CD4-positive, alpha-beta T cell treated with Interferon gamma for 1 hour (primary cell): ENCODE measurements around the gene CCDC28B.

Experiments used
- DNase-seq: peaks from one replicate; pipeline ENCODE4 v3.0.0-alpha.2; 2020

The CCDC28B gene

GRCh38 chr1:32195531-32195930 is 4.9 kb upstream of the CCDC28B start:
- DNase-seq, result no peak

GRCh38 chr1:32195972-32196823 is 4.2 kb upstream of the CCDC28B start:
- DNase-seq, result no peak

- no peak for DNase-seq
Measured at GRCh38 chr1:32197074-32197473, 3.3 kb upstream of the CCDC28B start.

- DNase-seq, result no peak
Measured at GRCh38 chr1:32197837-32198236, 2.6 kb upstream of the CCDC28B start.

GRCh38 chr1:32198237-32199042 is 2.0 kb upstream of the CCDC28B start:
- no peak for DNase-seq

- no peak for DNase-seq
Measured at GRCh38 chr1:32199043-32199716, 1.2 kb upstream of the CCDC28B start.

GRCh38 chr1:32199717-32200072 is 700 bp upstream of the CCDC28B start:
- no peak for DNase-seq

- peak; percentile 77 for DNase-seq
Measured at GRCh38 chr1:32201011-32201855, 838 bp downstream of the CCDC28B start.

GRCh38 chr1:32204943-32205361 is 4.6 kb downstream of the CCDC28B start:
- DNase-seq, result no peak

- peak; percentile 89 for DNase-seq
Measured at GRCh38 chr1:32205401-32206370, 5.3 kb downstream of the CCDC28B start, which contains the start of gene IQCC. IQCC (plus strand) TSS chr1:32205671; CDS start chr1:32205682, 11 bp downstream.

- no peak for DNase-seq
Measured at GRCh38 chr1:32208469-32208868, 8.1 kb downstream of the CCDC28B start.

GRCh38 chr1:32208891-32209328 is 8.5 kb downstream of the CCDC28B start, which contains the start of gene DCDC2B:
DCDC2B (plus strand) TSS chr1:32209089; CDS start chr1:32209094, 5 bp downstream.
- DNase-seq, result no peak

GRCh38 chr1:32215629-32216480 is 15.5 kb downstream of the CCDC28B start:
- DNase-seq, result peak; percentile 50

- DNase-seq, result no peak
Measured at GRCh38 chr1:32216566-32216965, 16.2 kb downstream of the CCDC28B start.

- DNase-seq, result no peak
Measured at GRCh38 chr1:32219022-32219421, 18.6 kb downstream of the CCDC28B start.

GRCh38 chr1:32220746-32221580 is 20.6 kb downstream of the CCDC28B start:
- DNase-seq, result no peak

GRCh38 chr1:32221581-32221979 is 21.2 kb downstream of the CCDC28B start:
- DNase-seq, result no peak

- DNase-seq, result peak; percentile 91
Measured at GRCh38 chr1:32221980-32222755, 21.8 kb downstream of the CCDC28B start, which contains the start of the genes EIF3I and TMEM234. EIF3I (plus strand) TSS chr1:32222407; CDS start chr1:32222442, 35 bp downstream. TMEM234 (minus strand) TSS chr1:32222353; CDS start chr1:32222322, 31 bp downstream.
